ENCODE results near the gene MUC5AC. TPM values are rescaled to one million over a fixed set of nuclear protein-coding genes. Genes with fewer than 3 reads are reported as not detected.
"Not testable (repeated sequence)": the region's sequence is repeated elsewhere in the genome, so short reads cannot be mapped to it uniquely, and the experiment has no call there.

Gene MUC5AC
- total RNA-seq, 1 donor from 2014 or later: not detected

- Mint-ChIP-seq H3K9me3 (ENCODE audit: unreplicated experiment) (no peaks in the 10 kb centered on the region), H3K27me3 (ENCODE audit: unreplicated experiment) (no peaks in the 10 kb centered on the region), H3K27ac (ENCODE audit: unreplicated experiment) (no peak overlapping the region), H3K4me3 (ENCODE audit: unreplicated experiment) (no peak overlapping the region), H3K4me1 (ENCODE audit: unreplicated experiment) (peaks cover 17% of the 10 kb centered on the region), H3K36me3 (ENCODE audit: unreplicated experiment) (no peaks in the 10 kb centered on the region)
- DNase-seq (ENCODE audit: extremely low spot score, unreplicated experiment): no peak
- TF ChIP-seq CTCF (IDR thresholded peaks at IDR 0.05): no peak
Measured at GRCh38 chr11:1155274-1155693, 2.5 kb upstream of the MUC5AC start.

GRCh38 chr11:1156506-1157340 lies 1.0 kb upstream of the MUC5AC start:
- no peaks in the 10 kb centered on the region for H3K9me3 Mint-ChIP-seq (ENCODE audit: unreplicated experiment)
- TF ChIP-seq CTCF (IDR thresholded peaks at IDR 0.05): no peak
- no peak overlapping the region for H3K27ac Mint-ChIP-seq (ENCODE audit: unreplicated experiment)
- H3K4me1 Mint-ChIP-seq (ENCODE audit: unreplicated experiment): peaks cover 8% of the 10 kb centered on the region
- no peak for DNase-seq (ENCODE audit: extremely low spot score, unreplicated experiment)
- no peak overlapping the region for H3K4me3 Mint-ChIP-seq (ENCODE audit: unreplicated experiment)
- no peaks in the 10 kb centered on the region for H3K27me3 Mint-ChIP-seq (ENCODE audit: unreplicated experiment)
- H3K36me3 Mint-ChIP-seq (ENCODE audit: unreplicated experiment): no peaks in the 10 kb centered on the region

- no peaks in the 10 kb centered on the region for H3K36me3 Mint-ChIP-seq (ENCODE audit: unreplicated experiment)
- peaks cover 8% of the 10 kb centered on the region for H3K4me1 Mint-ChIP-seq (ENCODE audit: unreplicated experiment)
- H3K27ac Mint-ChIP-seq (ENCODE audit: unreplicated experiment): no peak overlapping the region
- no peak for DNase-seq (ENCODE audit: extremely low spot score, unreplicated experiment)
- H3K27me3 Mint-ChIP-seq (ENCODE audit: unreplicated experiment): no peaks in the 10 kb centered on the region
- no peaks in the 10 kb centered on the region for H3K9me3 Mint-ChIP-seq (ENCODE audit: unreplicated experiment)
- no peak overlapping the region for H3K4me3 Mint-ChIP-seq (ENCODE audit: unreplicated experiment)
- TF ChIP-seq CTCF (IDR thresholded peaks at IDR 0.05): no peak
Measured at GRCh38 chr11:1157341-1157644, 460 bp upstream of the MUC5AC start.

GRCh38 chr11:1158681-1159487 lies 1.1 kb downstream of the MUC5AC start:
- TF ChIP-seq CTCF (IDR thresholded peaks at IDR 0.05): no peak
- no peaks in the 10 kb centered on the region for H3K36me3 Mint-ChIP-seq (ENCODE audit: unreplicated experiment)
- DNase-seq (ENCODE audit: extremely low spot score, unreplicated experiment): no peak
- no peaks in the 10 kb centered on the region for H3K27me3 Mint-ChIP-seq (ENCODE audit: unreplicated experiment)
- peaks cover 4% of the 10 kb centered on the region for H3K4me1 Mint-ChIP-seq (ENCODE audit: unreplicated experiment)
- no peak overlapping the region for H3K27ac Mint-ChIP-seq (ENCODE audit: unreplicated experiment)
- H3K9me3 Mint-ChIP-seq (ENCODE audit: unreplicated experiment): no peaks in the 10 kb centered on the region
- no peak overlapping the region for H3K4me3 Mint-ChIP-seq (ENCODE audit: unreplicated experiment)

- not testable (repeated sequence) for H3K9me3 Mint-ChIP-seq (ENCODE audit: unreplicated experiment); H3K36me3 Mint-ChIP-seq (ENCODE audit: unreplicated experiment); H3K4me3 Mint-ChIP-seq (ENCODE audit: unreplicated experiment); H3K4me1 Mint-ChIP-seq (ENCODE audit: unreplicated experiment); H3K27ac Mint-ChIP-seq (ENCODE audit: unreplicated experiment); DNase-seq (ENCODE audit: extremely low spot score, unreplicated experiment); H3K27me3 Mint-ChIP-seq (ENCODE audit: unreplicated experiment)
Measured at GRCh38 chr11:1159488-1160220, 1.9 kb downstream of the MUC5AC start.
